G401 (cell line): ENCODE results near the gene CHTF8. TPM values are rescaled to one million over a fixed set of nuclear protein-coding genes. Genes with fewer than 3 reads are reported as not detected.

Experiments used
- DNase-seq: peaks from one replicate; pipeline ENCODE4 v3.0.0-alpha.2; 2015; ENCODE audit warnings: low spot score
- in situ Hi-C: cut with HindIII; loops from 2 replicates; pipeline ENCODE4 v1.10.0; 2016; ENCODE audit warnings: low sequenced_read_pairs, mixed read lengths
- total RNA-seq: library from RNA; depleted of rRNA; stranded (reverse); fragments of >200 nt; shearing (Covaris generic); gene quantifications from 2 replicates; pipeline ENCODE4 v1.2.3, GENCODE V29; 2014

Gene CHTF8
- total RNA-seq, 1 experiment from 2014 or later, result 268 TPM

DNA sequence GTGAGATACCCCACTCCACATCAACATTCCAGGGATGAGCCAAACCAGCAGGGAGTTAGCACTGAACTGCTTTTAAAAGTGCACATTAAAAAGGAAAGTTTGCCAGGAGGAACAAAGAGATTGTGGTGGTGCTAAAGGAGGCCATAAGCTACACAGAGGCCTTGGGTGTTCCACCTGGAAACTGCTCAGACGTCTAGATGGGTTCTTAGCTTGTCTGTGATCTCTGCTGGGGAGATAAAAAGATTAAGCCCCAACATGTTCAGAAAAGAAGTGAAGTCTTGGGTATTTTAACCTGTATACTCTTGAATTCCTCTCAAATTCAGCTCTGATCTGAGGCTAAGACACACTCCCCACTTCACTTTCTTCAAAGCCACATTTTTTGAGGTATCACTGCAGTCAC is 16.6 kb downstream of the CHTF8 start:
- in situ Hi-C loops, result no loop called here
- no peak for DNase-seq

- in situ Hi-C loops, result no loop called here
- DNase-seq, result no peak
Measured at GRCh38 chr16:69115361-69115760, 17.0 kb downstream of the CHTF8 start.

DNA sequence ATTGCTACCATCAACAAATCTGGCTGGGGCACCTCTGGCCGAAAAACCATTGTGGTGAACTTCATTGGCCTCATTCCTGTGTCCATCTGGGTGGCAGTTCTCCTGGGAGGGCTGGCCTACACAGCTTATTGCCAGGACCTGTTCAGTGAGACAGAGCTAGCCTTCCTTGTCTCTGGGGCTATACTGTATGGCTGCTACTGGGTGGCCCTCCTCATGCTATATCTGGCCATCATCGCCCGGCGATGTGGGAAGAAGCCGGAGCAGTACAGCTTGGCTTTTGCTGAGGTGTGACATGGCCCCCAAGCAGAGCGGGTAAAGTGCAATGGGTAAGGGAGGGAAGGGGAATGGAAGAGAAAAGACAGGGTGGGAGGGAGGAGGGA is 17.4 kb downstream of the CHTF8 start:
- in situ Hi-C loops, result no loop called here

DNA sequence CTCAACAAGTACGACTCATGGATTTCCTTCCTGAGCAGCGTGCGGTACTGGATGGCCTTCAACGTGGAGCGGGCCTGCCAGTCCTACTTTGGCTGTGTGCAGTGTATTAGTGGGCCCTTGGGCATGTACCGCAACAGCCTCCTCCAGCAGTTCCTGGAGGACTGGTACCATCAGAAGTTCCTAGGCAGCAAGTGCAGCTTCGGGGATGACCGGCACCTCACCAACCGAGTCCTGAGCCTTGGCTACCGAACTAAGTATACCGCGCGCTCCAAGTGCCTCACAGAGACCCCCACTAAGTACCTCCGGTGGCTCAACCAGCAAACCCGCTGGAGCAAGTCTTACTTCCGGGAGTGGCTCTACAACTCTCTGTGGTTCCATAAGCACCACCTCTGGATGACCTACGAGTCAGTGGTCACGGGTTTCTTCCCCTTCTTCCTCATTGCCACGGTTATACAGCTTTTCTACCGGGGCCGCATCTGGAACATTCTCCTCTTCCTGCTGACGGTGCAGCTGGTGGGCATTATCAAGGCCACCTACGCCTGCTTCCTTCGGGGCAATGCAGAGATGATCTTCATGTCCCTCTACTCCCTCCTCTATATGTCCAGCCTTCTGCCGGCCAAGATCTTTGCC is 17.9 kb downstream of the CHTF8 start:
- DNase-seq, result no peak
- in situ Hi-C loops, result no loop called here

More for the DNA sequence above, 17.4 kb downstream of the CHTF8 start:
- no peak for DNase-seq

- DNase-seq, result no peak
- in situ Hi-C loops, result no loop called here
Measured at GRCh38 chr16:69113216-69113615, 19.2 kb downstream of the CHTF8 start.

DNA sequence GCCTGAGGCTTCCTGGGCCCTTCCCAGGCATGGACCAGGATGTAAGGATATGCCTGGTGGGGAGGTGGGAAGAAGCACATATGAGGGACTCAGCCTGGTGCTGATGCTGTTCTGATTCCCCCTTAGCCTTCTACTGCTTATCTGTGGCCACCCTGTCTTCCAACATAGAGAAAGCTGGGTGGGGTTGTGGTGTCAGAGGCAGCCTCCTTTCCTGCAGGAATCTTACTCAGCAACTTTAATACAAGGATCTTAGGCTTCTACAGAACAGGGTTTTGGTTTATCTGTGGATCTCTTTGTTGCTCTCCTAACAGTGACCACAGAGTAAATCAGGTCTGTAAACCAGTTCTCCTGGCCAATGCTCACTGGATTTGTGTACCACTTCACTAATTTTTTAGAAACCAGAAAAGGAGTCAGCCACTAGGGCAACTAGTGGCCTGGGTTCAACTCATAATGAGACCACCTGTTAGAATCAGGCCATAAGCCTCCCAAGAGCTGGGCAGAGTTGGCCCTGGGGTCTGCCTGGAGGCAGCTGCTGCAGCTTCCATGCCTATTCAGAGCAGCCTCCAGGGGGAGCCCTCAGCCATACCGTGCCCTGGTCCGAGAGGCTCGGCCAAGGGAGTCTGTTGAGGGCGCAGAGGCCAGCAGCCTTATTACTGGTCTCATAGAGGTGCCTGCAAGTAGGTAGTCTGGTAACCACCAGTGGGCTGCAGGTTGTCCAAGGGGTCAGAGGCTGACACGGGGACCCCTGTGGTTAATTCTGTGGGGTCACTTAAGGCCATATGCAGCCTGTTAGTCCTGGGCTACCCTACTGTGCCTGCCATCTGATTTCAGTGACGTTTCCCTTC is 19.9 kb downstream of the CHTF8 start:
- in situ Hi-C loops, result no loop called here
- peak; percentile 39 for DNase-seq

DNA sequence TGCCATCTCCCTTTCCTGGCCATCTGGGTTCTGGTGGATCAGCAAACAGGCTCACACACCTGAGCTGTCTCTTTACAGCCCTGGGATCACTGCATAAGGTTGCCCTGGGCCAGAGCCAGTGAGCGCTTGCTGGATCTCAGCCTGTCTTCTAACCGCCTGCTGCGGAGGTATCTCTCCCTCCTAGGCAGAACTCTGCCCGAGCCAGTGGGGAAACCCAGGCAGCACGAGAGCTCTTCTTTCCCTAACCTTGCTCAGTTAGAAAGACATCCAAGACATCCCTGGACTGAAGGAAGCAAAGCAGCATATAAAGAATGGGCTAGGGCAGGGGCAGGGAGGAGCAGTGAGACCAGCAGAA is 20.5 kb downstream of the CHTF8 start:
- peak; percentile 39 for DNase-seq
- in situ Hi-C loops, result no loop called here

GRCh38 chr16:69111216-69111875 is 21.0 kb downstream of the CHTF8 start:
- in situ Hi-C loops, result no loop called here
- no peak for DNase-seq

GRCh38 chr16:69110406-69110805 is 22.0 kb downstream of the CHTF8 start:
- in situ Hi-C loops, result no loop called here

GRCh38 chr16:69109486-69110270 is 22.7 kb downstream of the CHTF8 start:
- in situ Hi-C loops, result no loop called here

More at GRCh38 chr16:69110406-69110805, 22.0 kb downstream of the CHTF8 start:
- no peak for DNase-seq

GRCh38 chr16:69108905-69109252 is 23.5 kb downstream of the CHTF8 start:
- in situ Hi-C loops, result no loop called here

More at GRCh38 chr16:69109486-69110270, 22.7 kb downstream of the CHTF8 start:
- DNase-seq, result no peak

DNA sequence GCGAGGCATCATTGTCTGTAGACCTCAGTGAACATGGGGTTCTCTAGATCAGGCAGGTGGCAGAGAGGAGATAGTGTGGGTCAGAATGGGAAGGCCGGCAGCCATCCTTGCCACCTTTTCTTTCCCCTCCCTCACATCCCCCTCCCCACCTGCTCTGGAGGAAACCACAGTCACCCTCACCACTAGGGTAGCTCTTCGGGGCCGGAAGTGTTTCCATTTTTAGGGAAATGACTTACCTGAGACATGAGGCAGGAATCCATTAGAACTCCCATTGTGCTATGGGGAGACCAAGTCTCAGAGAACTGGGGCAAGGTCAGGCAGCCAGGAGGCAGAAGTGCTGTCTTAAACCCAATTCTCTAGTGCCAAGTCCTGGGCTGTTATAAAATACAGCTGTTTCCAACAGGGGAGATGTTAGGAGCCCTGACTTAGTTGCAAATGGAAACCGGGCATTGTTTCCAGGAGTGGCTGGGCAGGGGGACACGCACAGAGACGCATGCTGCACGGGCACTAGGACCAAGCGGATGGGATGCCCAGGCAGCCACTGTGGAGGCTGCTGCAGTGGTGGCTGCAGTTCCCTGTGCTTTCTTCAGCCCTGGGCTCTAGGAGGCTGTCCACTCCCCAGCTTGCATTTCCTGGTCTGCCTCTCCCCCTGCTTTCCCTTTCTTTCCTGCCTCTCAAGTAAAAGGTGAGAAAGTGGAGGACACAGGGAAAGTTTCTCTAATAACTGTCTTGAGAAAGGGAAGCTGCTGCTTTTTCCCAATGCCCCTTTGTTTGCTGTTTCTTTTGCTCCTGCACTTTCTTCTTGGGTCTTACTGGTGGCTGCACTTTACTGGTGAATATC is 24.1 kb downstream of the CHTF8 start:
- in situ Hi-C loops, result no loop called here
- no peak for DNase-seq

More at GRCh38 chr16:69108905-69109252, 23.5 kb downstream of the CHTF8 start:
- DNase-seq, result no peak

GRCh38 chr16:69107316-69107962 is 24.9 kb downstream of the CHTF8 start:
- DNase-seq, result no peak
- in situ Hi-C loops, result no loop called here

- DNase-seq, result no peak
- in situ Hi-C loops, result no loop called here
Measured at GRCh38 chr16:69106491-69107315, 25.7 kb downstream of the CHTF8 start.

GRCh38 chr16:69105501-69106361 is 26.7 kb downstream of the CHTF8 start, which contains the start of gene HAS3:
HAS3 (plus strand) TSS chr16:69105653; CDS start chr16:69109396, 3,743 bp downstream.
- in situ Hi-C loops, result no loop called here
- DNase-seq, result peak; percentile 53

DNA sequence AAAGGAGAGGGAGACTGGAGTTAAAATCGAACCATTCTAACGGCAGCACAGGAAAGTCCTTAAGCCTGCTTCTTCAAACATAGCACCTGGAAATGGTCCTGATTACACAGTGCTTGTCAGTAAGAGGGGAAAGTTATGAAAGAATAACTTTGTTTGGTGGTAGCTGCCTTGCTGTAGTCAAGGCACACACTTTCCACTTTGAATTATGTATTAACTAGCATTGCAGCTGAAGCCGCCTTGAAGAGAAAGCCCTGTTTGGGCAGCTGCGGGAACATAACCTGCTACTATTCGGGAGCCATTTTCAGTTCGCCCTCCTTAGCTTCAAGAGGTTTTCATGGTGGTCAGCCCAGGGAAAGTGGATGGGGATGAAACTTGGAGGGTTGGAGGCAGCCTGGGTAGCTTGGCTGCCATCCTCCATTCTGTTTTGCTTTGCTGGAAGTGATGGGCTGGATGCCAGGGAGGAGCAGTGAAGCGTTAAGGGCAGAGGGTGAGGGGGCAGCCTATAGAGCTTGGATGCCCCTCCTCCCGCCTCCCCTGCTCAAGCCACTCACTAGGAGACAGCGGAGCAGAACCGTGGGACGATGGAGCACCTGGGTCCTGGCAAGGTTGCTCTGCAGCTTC is 32.2 kb downstream of the CHTF8 start:
- no peak for DNase-seq
- in situ Hi-C loops, result no loop called here
